GM19099 (cell line): ENCODE measurements around the gene LSMEM2.

Experiments
- POLR2A ChIP-seq: IDR thresholded peaks from 3 replicates; pipeline ENCODE4 v1.6.1; 2011; ENCODE audit warnings: low read depth; ENCODE audit not compliant: insufficient read length; ENCODE audit errors: extremely low read depth

Gene LSMEM2

DNA sequence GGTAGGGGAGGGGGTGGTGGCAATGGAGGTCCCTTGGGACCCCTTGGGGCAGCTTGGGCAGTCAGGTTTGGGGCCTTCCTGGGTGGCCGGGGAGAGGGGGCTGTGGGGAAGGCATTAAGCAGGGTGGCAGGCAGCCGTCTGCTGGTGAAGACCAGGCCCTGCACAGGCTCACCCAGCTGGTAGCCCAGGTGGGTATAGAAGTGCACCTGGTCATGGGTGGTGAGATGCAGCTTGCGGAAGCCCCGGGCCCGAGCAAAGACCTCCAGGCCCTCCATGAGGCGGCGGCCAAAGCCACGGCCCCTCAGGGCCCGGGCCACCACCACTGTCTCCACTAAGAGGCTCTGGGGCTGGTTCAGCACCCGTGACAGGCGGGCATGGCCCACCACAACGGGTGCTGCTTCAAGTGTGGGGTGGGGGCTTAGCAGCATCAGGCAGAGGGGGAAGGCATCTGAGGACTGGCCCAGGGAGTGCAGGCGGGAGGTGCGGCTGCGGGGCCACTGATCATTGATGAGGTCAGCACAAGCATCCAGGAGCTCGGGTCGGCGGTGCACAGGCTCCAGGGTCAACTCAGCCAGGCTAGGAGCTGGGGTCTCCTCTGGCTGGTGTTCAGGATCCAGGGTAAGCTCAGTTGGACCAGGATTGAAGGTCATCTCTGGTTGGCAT is 18.0 kb downstream of the LSMEM2 start:
- TF ChIP-seq POLR2A: no peak

- TF ChIP-seq POLR2A: no peak
Observed at GRCh38 chr3:50297384-50297775, 18.5 kb downstream of the LSMEM2 start.

GRCh38 chr3:50297896-50298725 is 19.2 kb downstream of the LSMEM2 start:
- TF ChIP-seq POLR2A: no peak

DNA sequence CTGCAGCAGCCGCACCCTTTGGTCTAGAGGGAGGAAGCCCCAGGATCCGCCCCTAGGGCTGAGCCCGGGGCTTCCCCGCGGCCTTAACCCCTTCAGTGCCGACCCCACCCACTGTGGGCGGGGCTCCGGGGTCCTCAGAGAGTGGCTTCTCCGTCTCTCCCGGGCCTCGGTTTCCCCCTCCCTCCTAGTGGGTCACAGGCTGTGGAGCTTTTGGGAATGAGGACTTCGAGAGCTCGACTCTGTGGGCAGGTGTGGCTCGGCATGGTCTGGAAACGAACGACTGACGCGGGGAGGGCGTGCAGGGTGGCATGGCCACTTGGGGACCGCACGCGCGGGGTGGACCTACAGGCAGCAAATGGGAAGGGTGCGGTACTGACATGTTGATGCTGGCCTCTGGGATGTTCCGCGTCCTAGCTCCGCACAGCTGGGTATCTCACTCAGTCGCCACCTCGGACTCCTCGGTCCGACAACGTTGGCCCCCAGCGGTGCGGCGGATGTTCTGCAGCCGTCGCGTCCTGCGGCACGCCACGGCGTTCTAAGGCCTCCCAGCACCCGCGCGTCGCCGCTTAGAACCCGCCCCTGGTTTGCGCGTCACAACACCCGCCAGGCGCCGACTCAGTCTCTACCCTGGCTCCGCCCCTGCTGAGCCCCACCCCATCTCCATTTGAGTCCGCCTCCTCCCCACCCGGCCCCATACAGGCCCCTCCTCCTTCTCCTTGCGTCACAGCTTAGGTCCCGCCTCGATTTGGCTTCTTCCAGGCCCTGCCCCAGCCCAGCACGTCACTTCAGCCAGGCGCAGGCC is 20.1 kb downstream of the LSMEM2 start, which contains the start of the genes HYAL3 and NAA80:
Gene HYAL3, minus strand, starts transcription at position 570 of the 802 bp plus-strand sequence. CDS start 3,803 bp downstream, outside the sequence.
Gene NAA80, minus strand, starts transcription at position 570 of the 802 bp plus-strand sequence. CDS start 1,942 bp downstream, outside the sequence.
- peak; percentile 86 for TF ChIP-seq POLR2A

GRCh38 chr3:50299638-50299928 is 20.7 kb downstream of the LSMEM2 start:
- no peak for TF ChIP-seq POLR2A

DNA sequence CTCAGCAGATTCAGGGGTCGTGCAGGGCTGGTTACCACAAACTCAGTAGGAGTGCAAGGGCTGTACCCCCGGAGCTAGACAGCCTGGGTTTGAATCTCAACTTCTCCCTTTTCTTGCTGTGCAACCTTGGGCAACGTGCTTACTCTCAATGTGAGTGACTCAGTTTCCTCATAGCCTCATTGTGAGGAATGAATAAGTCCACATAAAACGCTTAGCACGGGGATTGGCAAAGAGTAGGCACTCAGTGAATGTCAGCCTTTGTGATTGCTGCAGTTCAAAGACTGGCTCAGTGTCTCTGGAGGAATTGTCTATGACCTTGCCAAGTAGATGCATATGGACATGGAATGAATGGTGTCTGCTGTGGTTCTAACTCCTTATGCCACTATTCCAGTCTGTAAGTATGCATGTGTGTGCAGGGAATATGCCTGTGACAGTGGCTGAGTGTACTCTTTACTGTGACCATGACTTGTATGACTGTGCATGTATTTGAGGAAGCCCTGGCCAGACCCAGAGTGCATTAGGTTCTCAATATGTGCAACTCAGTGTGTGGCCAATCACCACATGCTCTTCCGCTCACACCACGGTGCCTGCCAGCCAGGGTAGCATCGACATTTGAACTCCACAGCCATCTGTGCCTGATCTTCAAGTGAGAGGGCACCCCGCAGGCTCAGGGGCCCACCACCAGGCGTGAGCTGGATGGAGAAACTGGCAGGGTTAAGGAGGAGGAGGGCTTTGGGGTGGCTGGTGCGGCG is 21.2 kb downstream of the LSMEM2 start:
- TF ChIP-seq POLR2A: no peak

DNA sequence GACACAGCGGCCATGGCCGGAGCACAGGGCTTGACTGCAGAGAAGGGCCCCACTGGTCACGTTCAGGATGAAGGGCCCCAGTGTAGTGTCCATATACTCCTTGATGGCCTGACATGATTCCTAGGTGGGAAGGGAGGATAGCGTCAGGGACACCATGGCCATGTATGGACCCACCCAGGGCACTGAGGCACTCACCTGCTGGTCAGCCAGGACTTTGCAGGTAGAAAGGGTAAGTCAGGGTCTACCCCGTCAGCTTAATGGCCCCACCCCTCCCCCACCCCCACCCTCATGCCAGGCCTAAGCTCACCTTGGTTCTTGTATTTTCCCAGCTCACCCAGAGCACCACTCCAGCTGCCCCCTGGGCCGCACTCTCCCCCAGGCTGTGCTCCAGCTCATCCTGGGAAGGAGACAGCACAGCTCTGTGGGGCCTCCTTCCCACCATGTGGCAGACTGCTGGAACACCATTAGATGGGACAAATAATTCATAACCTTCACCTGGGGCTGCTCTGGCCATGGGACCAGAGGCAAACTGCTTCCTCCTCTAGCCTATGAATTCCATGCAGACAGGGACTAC is 21.9 kb downstream of the LSMEM2 start:
- no peak for TF ChIP-seq POLR2A

GRCh38 chr3:50302095-50303012 is 23.5 kb downstream of the LSMEM2 start:
- no peak for TF ChIP-seq POLR2A

GRCh38 chr3:50303013-50303815 is 24.3 kb downstream of the LSMEM2 start, which contains the start of gene HYAL1:
Gene HYAL1, minus strand, starts transcription at chr3:50303574. Its CDS starts 618 bp downstream, at chr3:50302956.
- no peak for TF ChIP-seq POLR2A

GRCh38 chr3:50304601-50305000 is 25.7 kb downstream of the LSMEM2 start:
- TF ChIP-seq POLR2A: no peak

GRCh38 chr3:50314342-50314741 is 35.5 kb downstream of the LSMEM2 start:
- no peak for TF ChIP-seq POLR2A

DNA sequence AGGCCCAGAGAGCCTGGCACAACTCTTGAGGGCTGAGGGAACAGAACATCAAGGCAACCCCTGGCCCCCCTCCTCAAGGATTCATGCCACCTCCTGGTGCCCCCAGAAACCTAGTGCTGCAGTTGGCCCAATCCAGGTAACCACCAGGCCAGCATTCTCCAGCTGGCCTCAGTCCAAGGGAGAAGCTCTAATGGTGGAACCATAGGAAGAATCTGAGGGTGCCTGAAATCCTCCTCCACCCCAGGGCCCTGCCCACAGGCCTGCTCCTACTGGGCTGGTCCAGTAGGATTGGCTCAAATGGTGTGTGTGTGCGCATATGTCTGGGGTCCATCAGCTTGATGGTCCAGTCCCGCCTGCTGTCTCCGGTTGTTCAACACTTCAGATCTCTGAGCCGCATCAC is 35.9 kb downstream of the LSMEM2 start:
- TF ChIP-seq POLR2A: no peak
